Stomach (tissue), 4 donors: ENCODE data around the gene OGFOD1.

Experiments used
- CTCF ChIP-seq, 7 experiments: fragments of 450-650 bp in 4 of 7; fragments of 200-600 bp in 3 of 7; sonication (generic) in 3 of 7; IDR thresholded peaks; one replicate each; pipeline ENCODE4 v1.5.1; 2016 to 2019; ENCODE audit warnings: antibody characterized with exemption in 7 of 7, control low read depth in 2 of 7, mild to moderate bottlenecking in 1 of 7
- EP300 ChIP-seq: sonication (generic); formaldehyde crosslinking; IDR thresholded peaks from one replicate; pipeline ENCODE4 v1.6.1; 2017; ENCODE audit warnings: antibody characterized with exemption
- POLR2A ChIP-seq, 4 donors: fragments of 450-650 bp; IDR thresholded peaks; one replicate each; pipeline ENCODE4 v1.6.1; 2016; ENCODE audit warnings: antibody characterized with exemption in 4 of 4, control low read depth in 2 of 4, mild to moderate bottlenecking in 1 of 4, moderate library complexity in 1 of 4
- POLR2AphosphoS5 ChIP-seq, 3 donors: sonication (generic); formaldehyde crosslinking; IDR thresholded peaks; one replicate each; pipeline ENCODE4 v1.6.1; 2016; ENCODE audit warnings: antibody characterized with exemption in 3 of 3

- TF ChIP-seq POLR2AphosphoS5 (IDR thresholded peaks at IDR 0.05) (no peak), CTCF (IDR thresholded peaks at IDR 0.05) (no peak), POLR2A (IDR thresholded peaks at IDR 0.05) (no peak), EP300 (no peak)
These were observed 8.7 kb downstream of the OGFOD1 start for GRCh38 chr16:56460101-56460500.
